EH (cell line): ENCODE measurements around the gene SLC22A23.
"Not testable (repeated sequence)": the region's sequence is repeated elsewhere in the genome, so short reads cannot be mapped to it uniquely, and the experiment has no call there.

ENCODE experiments used
- DNase-seq: peaks from one replicate; pipeline ENCODE4 v3.0.0-alpha.2; 2015; ENCODE audit warnings: low read depth

Gene SLC22A23

GRCh38 chr6:3403238-3404173 is 53.3 kb downstream of the SLC22A23 start:
- no peak for DNase-seq

- no peak for DNase-seq
Observed at GRCh38 chr6:3402310-3403237, 54.3 kb downstream of the SLC22A23 start.

GRCh38 chr6:3400162-3400561 is 56.7 kb downstream of the SLC22A23 start:
- DNase-seq, result no peak

- DNase-seq, result no peak
Observed at GRCh38 chr6:3398755-3399696, 57.8 kb downstream of the SLC22A23 start.

GRCh38 chr6:3398165-3398562 is 58.7 kb downstream of the SLC22A23 start:
- no peak for DNase-seq

GRCh38 chr6:3397229-3398164 is 59.4 kb downstream of the SLC22A23 start:
- no peak for DNase-seq

- no peak for DNase-seq
Observed at GRCh38 chr6:3396503-3397180, 60.2 kb downstream of the SLC22A23 start.

- no peak for DNase-seq
Observed at GRCh38 chr6:3394671-3395070, 62.2 kb downstream of the SLC22A23 start.

- no peak for DNase-seq
Observed at GRCh38 chr6:3393836-3394202, 63.0 kb downstream of the SLC22A23 start.

- no peak for DNase-seq
Observed at GRCh38 chr6:3392930-3393835, 63.7 kb downstream of the SLC22A23 start.

- no peak for DNase-seq
Observed at GRCh38 chr6:3391902-3392458, 64.9 kb downstream of the SLC22A23 start.

GRCh38 chr6:3390698-3391097 is 66.2 kb downstream of the SLC22A23 start:
- peak; percentile 87 for DNase-seq

GRCh38 chr6:3389390-3390167 is 67.3 kb downstream of the SLC22A23 start:
- peak; percentile 20 for DNase-seq

- no peak for DNase-seq
Observed at GRCh38 chr6:3388786-3389185, 68.1 kb downstream of the SLC22A23 start.

GRCh38 chr6:3386374-3386857 is 70.4 kb downstream of the SLC22A23 start:
- no peak for DNase-seq

- DNase-seq, result no peak
Observed at GRCh38 chr6:3385660-3386151, 71.1 kb downstream of the SLC22A23 start.

- not testable (repeated sequence) for DNase-seq
Observed at GRCh38 chr6:3385181-3385580, 71.7 kb downstream of the SLC22A23 start.
